ENCODE results near the gene PLSCR4. TPM values are rescaled to one million over a fixed set of nuclear protein-coding genes. Genes with fewer than 3 reads are reported as not detected.
"Not testable (repeated sequence)": the region's sequence is repeated elsewhere in the genome, so short reads cannot be mapped to it uniquely, and the experiment has no call there.

The PLSCR4 gene, protein sequence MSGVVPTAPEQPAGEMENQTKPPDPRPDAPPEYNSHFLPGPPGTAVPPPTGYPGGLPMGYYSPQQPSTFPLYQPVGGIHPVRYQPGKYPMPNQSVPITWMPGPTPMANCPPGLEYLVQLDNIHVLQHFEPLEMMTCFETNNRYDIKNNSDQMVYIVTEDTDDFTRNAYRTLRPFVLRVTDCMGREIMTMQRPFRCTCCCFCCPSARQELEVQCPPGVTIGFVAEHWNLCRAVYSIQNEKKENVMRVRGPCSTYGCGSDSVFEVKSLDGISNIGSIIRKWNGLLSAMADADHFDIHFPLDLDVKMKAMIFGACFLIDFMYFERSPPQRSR
- total RNA-seq (10 to 100 TPM in 4 of 5 donors, 1 to 10 TPM in 1; 6.1 to 76.3 (median 43.2) TPM), polyA plus RNA-seq (10 to 100 TPM in 2 of 3 donors, 1 to 10 TPM in 1; 7.3 to 15.0 (median 11.7) TPM)
- long read RNA-seq, donor 1, partial matches to known transcripts = 0 of 4 reads
- long read RNA-seq, donor 1, other reads (novel, unspliced or antisense) = 0 of 4 reads
- long read RNA-seq, donor 2, partial matches to known transcripts = 0 of 5 reads
- long read RNA-seq, donor 2, other reads (novel, unspliced or antisense) = 0 of 5 reads
- long read RNA-seq, donor 3, partial matches to known transcripts = 0 of 3 reads
- long read RNA-seq, donor 3, other reads (novel, unspliced or antisense) = 0 of 3 reads
- long read RNA-seq, donor 4 = 0 reads
- long read RNA-seq, donor 5, transcript PLSCR4-201 (9 exons, 3,303 nt) = major isoform, 6 of 7 reads
- long read RNA-seq, donor 5, partial matches to known transcripts = 0 of 7 reads
- long read RNA-seq, donor 5, other reads (novel, unspliced or antisense) = 0 of 7 reads
- long read RNA-seq, donor 6 = 0 reads
- long read RNA-seq, donor 7, partial matches to known transcripts = 0 of 4 reads
- long read RNA-seq, donor 7, other reads (novel, unspliced or antisense) = 0 of 4 reads
- long read RNA-seq, donor 8, partial matches to known transcripts = 0 of 3 reads
- long read RNA-seq, donor 8, other reads (novel, unspliced or antisense) = 0 of 3 reads
- long read RNA-seq, donor 9, partial matches to known transcripts = 0 of 3 reads
- long read RNA-seq, donor 9, other reads (novel, unspliced or antisense) = 0 of 3 reads
- long read RNA-seq, donor 10 = 0 reads

DNA sequence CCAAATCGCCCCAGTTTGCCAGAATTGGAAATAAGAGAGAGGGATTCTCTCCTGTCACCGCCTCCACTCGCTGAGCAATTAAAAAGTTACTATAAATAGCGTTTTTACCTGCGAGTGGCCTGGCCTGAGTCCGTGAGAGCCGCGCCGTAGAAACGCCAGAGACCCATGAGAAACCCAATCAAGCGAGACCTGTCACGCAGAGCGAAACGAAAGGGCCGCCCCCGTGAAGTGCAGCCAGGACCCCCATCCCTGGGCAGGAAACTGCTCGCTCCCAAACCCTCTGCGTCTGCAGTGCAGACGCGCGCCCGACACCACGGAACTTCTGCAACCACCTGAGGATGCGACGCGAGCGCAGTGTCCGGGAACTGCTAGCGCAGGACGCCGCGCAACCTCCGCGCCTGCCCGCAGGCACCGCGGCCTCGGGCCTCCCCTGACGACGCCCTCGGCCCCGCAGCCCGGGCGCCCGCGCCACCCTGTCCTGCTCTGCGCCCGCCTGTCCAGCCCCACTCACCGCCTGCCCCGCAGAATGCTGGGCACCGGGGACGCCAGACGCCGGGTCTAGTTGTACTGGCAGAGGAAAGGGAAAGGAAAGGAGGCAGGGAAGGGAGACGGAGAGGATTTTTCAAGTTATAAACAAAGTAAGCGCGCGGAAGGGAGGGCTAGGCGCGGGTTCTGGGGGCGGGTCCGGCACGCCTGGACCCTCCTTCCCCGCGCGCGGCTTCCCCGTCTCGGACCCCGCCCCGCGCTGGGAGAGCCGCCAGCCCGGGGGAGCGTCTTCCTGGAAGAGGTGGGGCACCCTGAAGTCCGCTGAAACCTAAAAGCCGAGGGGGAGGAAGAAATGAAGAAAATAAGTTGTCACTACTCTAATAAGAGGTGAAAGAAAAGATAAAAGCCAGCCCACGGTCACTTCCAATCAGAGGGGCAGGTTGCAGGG lies at the start of gene PLSCR4:
Gene PLSCR4 (minus strand): TSS at position 657 of the 934 bp plus-strand sequence. CDS start 29,034 bp downstream, outside the sequence.
- intact Hi-C loops (cut with DNase I; ENCODE audit: low total_unique reads) = no loop called here
- DNase-seq = peak; percentile 60 to 94
- H3K4me3 ChIP-seq = peak within 1 kb of the TSS; percentile 83 to 95 (median 87)
- H3K4me1 ChIP-seq = peaks cover 0 to 54% (median 24%) of the 10 kb centered on the region in 4 donors
- TF ChIP-seq EP300 (IDR thresholded peaks at IDR 0.05) (no peak), POLR2AphosphoS5 (IDR thresholded peaks at IDR 0.05) (peak in 2 of 3 donors; percentile 27 to 43)
- H3K27ac ChIP-seq = peak within 1 kb of the TSS; percentile 71 to 96 (median 92)
- H3K9me3 ChIP-seq = peaks cover 0 to 4% (median 1%) of the 10 kb centered on the region in 4 donors
- no peaks in the 10 kb centered on the region for H3K36me3 ChIP-seq
- H3K27me3 ChIP-seq = no peaks in the 10 kb centered on the region
- WGBS, 5 donors = 0 to 1% (median 1%) methylated on average over 56 to 78 of the region's 78 CpGs

DNA sequence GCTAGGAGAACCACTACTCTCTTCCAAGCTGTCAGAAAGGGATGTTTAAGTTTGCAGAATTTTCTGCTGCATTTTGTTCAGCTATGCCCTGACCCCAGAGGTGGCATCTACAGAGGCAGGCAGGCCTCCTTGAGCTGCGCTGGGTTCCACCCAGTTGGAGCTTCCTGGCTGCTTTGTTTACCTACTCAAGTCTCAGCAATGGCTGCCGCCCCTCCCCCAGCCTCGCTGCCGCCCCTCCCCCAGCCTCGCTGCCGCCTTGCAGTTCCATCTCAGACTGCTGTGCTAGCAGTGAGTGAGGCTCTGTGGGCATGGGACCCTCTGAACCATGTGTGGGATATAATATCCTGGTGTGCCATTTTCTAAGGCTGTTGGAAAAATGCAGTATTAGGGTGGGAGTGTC lies 42.5 kb upstream of the PLSCR4 start:
- H3K9me3 ChIP-seq; DNase-seq; H3K27ac ChIP-seq; H3K4me3 ChIP-seq; H3K36me3 ChIP-seq; H3K4me1 ChIP-seq; intact Hi-C loops (cut with DNase I; ENCODE audit: low total_unique reads); H3K27me3 ChIP-seq: not testable (repeated sequence)
- WGBS, 5 donors = 90 to 99% (median 96%) methylated on average over 2 to 6 of the region's 6 CpGs

DNA sequence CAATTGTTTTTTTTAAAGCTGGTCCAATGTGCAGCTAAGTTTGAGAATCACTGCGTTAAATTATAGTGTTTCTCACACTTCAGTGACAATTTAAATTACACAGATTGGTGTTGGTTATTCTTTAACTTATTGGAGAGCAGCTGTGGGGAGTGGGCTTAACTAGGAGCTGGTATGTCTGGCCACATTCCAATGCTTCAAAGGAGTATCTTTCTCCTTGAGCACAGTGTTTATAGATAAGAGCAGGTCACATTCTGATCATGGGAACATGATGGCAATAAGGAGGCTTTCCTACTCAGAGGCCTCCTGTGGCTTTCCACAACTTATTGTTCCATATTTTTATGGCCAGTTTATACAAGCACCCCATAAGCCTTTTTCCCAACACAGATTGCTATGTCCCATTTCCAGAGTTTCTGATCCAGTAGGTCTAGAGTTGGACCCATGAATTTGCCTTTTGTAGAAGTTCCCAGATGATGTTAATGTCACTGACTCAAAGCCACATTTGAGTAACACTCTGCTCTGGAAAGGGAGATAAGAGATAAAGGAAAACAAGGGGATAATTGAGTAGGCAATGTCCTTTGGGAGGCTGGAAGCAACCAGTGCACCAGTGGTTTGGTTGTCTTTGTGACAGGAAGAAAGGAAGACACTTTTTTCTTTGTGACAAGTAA lies 33.0 kb upstream of the PLSCR4 start:
- DNase-seq = no peak
- WGBS, 5 donors = 21 to 62% (median 43%) methylated on average over 1 of the region's 1 CpG

DNA sequence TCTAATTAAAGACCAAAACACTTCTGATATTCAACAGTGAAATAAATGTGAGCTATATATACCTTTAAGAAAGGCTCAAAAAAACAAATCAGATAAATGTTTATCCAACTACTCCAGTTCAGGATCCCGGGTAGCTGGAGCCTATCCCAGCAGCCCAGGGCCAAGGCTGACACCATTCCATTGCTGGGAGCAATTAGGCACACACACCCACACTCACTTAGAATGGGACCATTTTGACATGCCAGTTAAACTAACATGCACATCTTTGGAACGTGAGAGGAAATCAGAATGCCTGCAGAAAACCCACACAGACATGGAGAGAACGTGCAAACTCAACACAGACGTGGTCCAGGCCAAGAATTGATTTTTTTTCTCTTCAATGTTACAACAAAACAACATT lies 30.0 kb upstream of the PLSCR4 start:
- Histone ChIP-seq H3K27ac (no peak overlapping the region), H3K4me3 (no peak overlapping the region), H3K27me3 (no peaks in the 10 kb centered on the region), H3K4me1 (peaks cover 0 to 24% (median 10%) of the 10 kb centered on the region in 4 donors), H3K9me3 (no peaks in the 10 kb centered on the region), H3K36me3 (no peaks in the 10 kb centered on the region)
- intact Hi-C loops (cut with DNase I; ENCODE audit: low total_unique reads) = no loop called here
- TF ChIP-seq POLR2AphosphoS5 (IDR thresholded peaks at IDR 0.05) (no peak), POLR2A (IDR thresholded peaks at IDR 0.05) (no peak), EP300 (IDR thresholded peaks at IDR 0.05) (no peak)
- TF ChIP-seq, protein P1, sequence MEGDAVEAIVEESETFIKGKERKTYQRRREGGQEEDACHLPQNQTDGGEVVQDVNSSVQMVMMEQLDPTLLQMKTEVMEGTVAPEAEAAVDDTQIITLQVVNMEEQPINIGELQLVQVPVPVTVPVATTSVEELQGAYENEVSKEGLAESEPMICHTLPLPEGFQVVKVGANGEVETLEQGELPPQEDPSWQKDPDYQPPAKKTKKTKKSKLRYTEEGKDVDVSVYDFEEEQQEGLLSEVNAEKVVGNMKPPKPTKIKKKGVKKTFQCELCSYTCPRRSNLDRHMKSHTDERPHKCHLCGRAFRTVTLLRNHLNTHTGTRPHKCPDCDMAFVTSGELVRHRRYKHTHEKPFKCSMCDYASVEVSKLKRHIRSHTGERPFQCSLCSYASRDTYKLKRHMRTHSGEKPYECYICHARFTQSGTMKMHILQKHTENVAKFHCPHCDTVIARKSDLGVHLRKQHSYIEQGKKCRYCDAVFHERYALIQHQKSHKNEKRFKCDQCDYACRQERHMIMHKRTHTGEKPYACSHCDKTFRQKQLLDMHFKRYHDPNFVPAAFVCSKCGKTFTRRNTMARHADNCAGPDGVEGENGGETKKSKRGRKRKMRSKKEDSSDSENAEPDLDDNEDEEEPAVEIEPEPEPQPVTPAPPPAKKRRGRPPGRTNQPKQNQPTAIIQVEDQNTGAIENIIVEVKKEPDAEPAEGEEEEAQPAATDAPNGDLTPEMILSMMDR (IDR thresholded peaks at IDR 0.05) = no peak
- WGBS, 5 donors = 42 to 52% (median 50%) methylated on average over 4 of the region's 4 CpGs
- peak in 1 of 2 donors; percentile 30 for DNase-seq

More for the DNA sequence above, 33.0 kb upstream of the PLSCR4 start:
- Histone ChIP-seq H3K36me3 (no peaks in the 10 kb centered on the region), H3K9me3 (no peaks in the 10 kb centered on the region), H3K4me1 (peaks cover 0 to 7% (median 2%) of the 10 kb centered on the region in 4 donors), H3K4me3 (no peak overlapping the region), H3K27me3 (no peaks in the 10 kb centered on the region), H3K27ac (no peak overlapping the region)
- TF ChIP-seq, protein P1 (IDR thresholded peaks at IDR 0.05) = no peak
- TF ChIP-seq EP300 (IDR thresholded peaks at IDR 0.05) (no peak), POLR2AphosphoS5 (IDR thresholded peaks at IDR 0.05) (no peak), POLR2A (IDR thresholded peaks at IDR 0.05) (no peak)
- intact Hi-C loops (cut with DNase I; ENCODE audit: low total_unique reads) = no loop called here
